Right lobe of liver (tissue), 4 donors: Measurements from ENCODE around the gene SEPTIN3.

ENCODE experiments used
- POLR2A ChIP-seq: fragments of 450-650 bp; IDR thresholded peaks from one replicate; pipeline ENCODE4 v1.6.1; 2017; ENCODE audit warnings: antibody characterized with exemption, mild to moderate bottlenecking
- TF ChIP-seq, protein P1 (sequence below), 4 donors: fragments of 200-600 bp in 3 of 4; fragments of 450-650 bp in 1 of 4; IDR thresholded peaks; one replicate each; pipeline versions ENCODE4 v1.5.1 to v1.8.0; 2016 to 2022; ENCODE audit warnings: antibody characterized with exemption in 4 of 4, mild to moderate bottlenecking in 2 of 4
- donor health status: DM: no; HTN: no; CAD: no.
- donor health status: DM: no; HTN: no; CAD: no.
- donor health status: DM: no; HTN: yes; CAD: no.

DNA sequence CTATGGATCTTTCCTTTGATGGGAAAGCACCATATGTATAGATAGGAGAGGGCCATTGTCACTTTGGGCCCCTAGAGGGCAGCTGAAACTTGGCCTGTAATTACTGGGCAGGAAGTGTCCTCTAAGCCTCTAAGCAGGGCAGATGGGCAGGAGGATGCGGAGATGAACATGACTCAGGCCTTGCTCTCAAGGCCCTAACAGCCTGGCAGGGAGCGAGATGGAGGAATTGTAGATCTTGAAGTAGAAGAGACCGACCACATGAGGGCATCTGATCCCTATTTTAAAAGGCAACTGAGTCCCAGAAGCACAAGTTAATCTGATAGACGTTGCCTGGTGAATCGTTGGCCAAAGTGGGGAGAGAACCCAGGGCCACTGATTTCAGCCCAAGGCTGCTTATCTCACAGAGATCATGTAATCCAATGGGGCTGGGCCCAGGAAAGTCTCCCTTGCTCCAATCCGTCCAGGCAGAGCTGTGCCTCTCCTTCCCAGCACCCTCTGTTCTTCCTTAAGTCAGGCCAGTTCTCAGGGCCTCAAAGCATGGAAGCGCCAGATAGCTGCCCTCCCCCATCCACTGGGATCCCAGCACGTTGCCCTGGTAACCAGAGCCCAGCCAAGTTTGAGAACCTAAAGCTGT lies 2.5 kb upstream of the SEPTIN3 start:
- TF ChIP-seq, protein P1, sequence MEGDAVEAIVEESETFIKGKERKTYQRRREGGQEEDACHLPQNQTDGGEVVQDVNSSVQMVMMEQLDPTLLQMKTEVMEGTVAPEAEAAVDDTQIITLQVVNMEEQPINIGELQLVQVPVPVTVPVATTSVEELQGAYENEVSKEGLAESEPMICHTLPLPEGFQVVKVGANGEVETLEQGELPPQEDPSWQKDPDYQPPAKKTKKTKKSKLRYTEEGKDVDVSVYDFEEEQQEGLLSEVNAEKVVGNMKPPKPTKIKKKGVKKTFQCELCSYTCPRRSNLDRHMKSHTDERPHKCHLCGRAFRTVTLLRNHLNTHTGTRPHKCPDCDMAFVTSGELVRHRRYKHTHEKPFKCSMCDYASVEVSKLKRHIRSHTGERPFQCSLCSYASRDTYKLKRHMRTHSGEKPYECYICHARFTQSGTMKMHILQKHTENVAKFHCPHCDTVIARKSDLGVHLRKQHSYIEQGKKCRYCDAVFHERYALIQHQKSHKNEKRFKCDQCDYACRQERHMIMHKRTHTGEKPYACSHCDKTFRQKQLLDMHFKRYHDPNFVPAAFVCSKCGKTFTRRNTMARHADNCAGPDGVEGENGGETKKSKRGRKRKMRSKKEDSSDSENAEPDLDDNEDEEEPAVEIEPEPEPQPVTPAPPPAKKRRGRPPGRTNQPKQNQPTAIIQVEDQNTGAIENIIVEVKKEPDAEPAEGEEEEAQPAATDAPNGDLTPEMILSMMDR (IDR thresholded peaks at IDR 0.05), result peak; percentile 44 to 54 (median 48)
- TF ChIP-seq POLR2A, result no peak
